Neural crest cell (in vitro differentiated cells): ENCODE results near the gene DLL3. TPM values are rescaled to one million over a fixed set of nuclear protein-coding genes. Genes with fewer than 3 reads are reported as not detected.

Experiments
- DNase-seq: peaks from one replicate; pipeline ENCODE4 v3.0.0; 2021; ENCODE audit warnings: low read depth, mixed read lengths, low spot score
- H3K27ac Mint-ChIP-seq: one replicate; pipeline ENCODE4 v1.8.0; 2021; ENCODE audit warnings: mild to moderate bottlenecking, mixed read lengths; ENCODE audit not compliant: unreplicated experiment
- H3K27me3 Mint-ChIP-seq: 2 replicates; pipeline ENCODE4 v1.8.0; 2021; ENCODE audit warnings: low read depth, mild to moderate bottlenecking, mixed read lengths
- H3K36me3 Mint-ChIP-seq: 2 replicates; pipeline ENCODE4 v1.8.0; 2021; ENCODE audit warnings: low read depth, mild to moderate bottlenecking, mixed read lengths
- H3K4me1 Mint-ChIP-seq: 2 replicates; pipeline ENCODE4 v1.8.0; 2021; ENCODE audit warnings: mixed read lengths
- H3K4me3 Mint-ChIP-seq: one replicate; pipeline ENCODE4 v1.8.0; 2021; ENCODE audit warnings: mild to moderate bottlenecking, mixed read lengths
- H3K9me3 Mint-ChIP-seq: 2 replicates; pipeline ENCODE4 v1.8.0; 2021; ENCODE audit warnings: mixed read lengths
- total RNA-seq: library from RNA; stranded (reverse); gene quantifications from 2 replicates; pipeline ENCODE4 v1.2.1, GENCODE V29; 2021
- TF ChIP-seq, protein P1 (sequence below): fragments of 200-600 bp; sonication (generic); conservative IDR thresholded peaks from 2 replicates; pipeline ENCODE4 v1.5.0; 2021; ENCODE audit warnings: antibody characterized with exemption, mild to moderate bottlenecking

Gene DLL3
- total RNA-seq, 1 donor from 2014 or later = 22.3 TPM

- Mint-ChIP-seq H3K27ac (no peak overlapping the region), H3K36me3 (peaks cover 3% of the 10 kb centered on the region), H3K4me3 (no peak overlapping the region), H3K27me3 (peaks cover 21% of the 10 kb centered on the region), H3K4me1 (peaks cover 3% of the 10 kb centered on the region), H3K9me3 (no peaks in the 10 kb centered on the region)
- TF ChIP-seq, protein P1, sequence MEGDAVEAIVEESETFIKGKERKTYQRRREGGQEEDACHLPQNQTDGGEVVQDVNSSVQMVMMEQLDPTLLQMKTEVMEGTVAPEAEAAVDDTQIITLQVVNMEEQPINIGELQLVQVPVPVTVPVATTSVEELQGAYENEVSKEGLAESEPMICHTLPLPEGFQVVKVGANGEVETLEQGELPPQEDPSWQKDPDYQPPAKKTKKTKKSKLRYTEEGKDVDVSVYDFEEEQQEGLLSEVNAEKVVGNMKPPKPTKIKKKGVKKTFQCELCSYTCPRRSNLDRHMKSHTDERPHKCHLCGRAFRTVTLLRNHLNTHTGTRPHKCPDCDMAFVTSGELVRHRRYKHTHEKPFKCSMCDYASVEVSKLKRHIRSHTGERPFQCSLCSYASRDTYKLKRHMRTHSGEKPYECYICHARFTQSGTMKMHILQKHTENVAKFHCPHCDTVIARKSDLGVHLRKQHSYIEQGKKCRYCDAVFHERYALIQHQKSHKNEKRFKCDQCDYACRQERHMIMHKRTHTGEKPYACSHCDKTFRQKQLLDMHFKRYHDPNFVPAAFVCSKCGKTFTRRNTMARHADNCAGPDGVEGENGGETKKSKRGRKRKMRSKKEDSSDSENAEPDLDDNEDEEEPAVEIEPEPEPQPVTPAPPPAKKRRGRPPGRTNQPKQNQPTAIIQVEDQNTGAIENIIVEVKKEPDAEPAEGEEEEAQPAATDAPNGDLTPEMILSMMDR = no peak
- DNase-seq = no peak
These were observed 6.5 kb upstream of the DLL3 start for GRCh38 chr19:39492225-39492624.

GRCh38 chr19:39492788-39493187 is 6.0 kb upstream of the DLL3 start:
- Mint-ChIP-seq H3K27ac (no peak overlapping the region), H3K36me3 (peaks cover 2% of the 10 kb centered on the region)

GRCh38 chr19:39494661-39495060 is 4.1 kb upstream of the DLL3 start:
- no peak for DNase-seq
- Mint-ChIP-seq H3K4me3 (no peak overlapping the region), H3K4me1 (peaks cover 17% of the 10 kb centered on the region), H3K36me3 (no peaks in the 10 kb centered on the region), H3K27ac (no peak overlapping the region), H3K27me3 (peaks cover 44% of the 10 kb centered on the region), H3K9me3 (no peaks in the 10 kb centered on the region)
- TF ChIP-seq, protein P1 = no peak

More at GRCh38 chr19:39492788-39493187, 6.0 kb upstream of the DLL3 start:
- TF ChIP-seq, protein P1 = no peak
- peaks cover 27% of the 10 kb centered on the region for H3K27me3 Mint-ChIP-seq
- no peak for DNase-seq
- peaks cover 5% of the 10 kb centered on the region for H3K4me1 Mint-ChIP-seq
- H3K9me3 Mint-ChIP-seq = no peaks in the 10 kb centered on the region
- no peak overlapping the region for H3K4me3 Mint-ChIP-seq

- DNase-seq = no peak
- Mint-ChIP-seq H3K9me3 (no peaks in the 10 kb centered on the region), H3K27me3 (peaks cover 58% of the 10 kb centered on the region), H3K36me3 (no peaks in the 10 kb centered on the region), H3K27ac (no peak overlapping the region), H3K4me1 (peaks cover 20% of the 10 kb centered on the region), H3K4me3 (no peak overlapping the region)
- TF ChIP-seq, protein P1 = no peak
These were observed 2.7 kb upstream of the DLL3 start for GRCh38 chr19:39496063-39496462.

DNA sequence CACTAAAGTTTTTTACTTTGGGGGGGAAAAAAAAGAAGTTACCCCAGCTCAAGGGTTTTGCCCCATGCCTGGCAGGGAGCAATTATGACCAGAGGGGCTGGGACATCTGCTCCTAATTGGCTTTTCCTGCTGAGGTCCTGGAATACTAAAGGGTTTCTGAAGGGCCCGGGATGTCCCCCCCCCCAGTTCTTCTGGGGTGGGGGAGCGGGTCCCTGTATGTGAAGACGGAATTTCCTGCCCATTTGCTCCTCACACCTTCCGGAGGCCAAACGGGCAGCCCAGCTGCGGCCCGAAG is 1.1 kb upstream of the DLL3 start:
- H3K9me3 Mint-ChIP-seq = no peaks in the 10 kb centered on the region
- peak overlapping the region; percentile 44 for H3K4me3 Mint-ChIP-seq
- TF ChIP-seq, protein P1 = no peak
- H3K27ac Mint-ChIP-seq = no peak overlapping the region
- peaks cover 68% of the 10 kb centered on the region for H3K27me3 Mint-ChIP-seq
- no peaks in the 10 kb centered on the region for H3K36me3 Mint-ChIP-seq
- peaks cover 20% of the 10 kb centered on the region for H3K4me1 Mint-ChIP-seq
- DNase-seq = no peak
